OCI-M1 (cell line): Measurements from ENCODE around the gene NCS1.
A peak's percentile ranks its signal among the peaks of the same experiment; 100 is the strongest.

Experiments used
- DNase-seq: peaks from one replicate; lab custom pipeline; 2025; lab: John Stamatoyannopoulos, UW

Gene NCS1

GRCh38 chr9:130177898-130178805, 5.9 kb downstream of the NCS1 start:
- DNase-seq, result no peak

DNA sequence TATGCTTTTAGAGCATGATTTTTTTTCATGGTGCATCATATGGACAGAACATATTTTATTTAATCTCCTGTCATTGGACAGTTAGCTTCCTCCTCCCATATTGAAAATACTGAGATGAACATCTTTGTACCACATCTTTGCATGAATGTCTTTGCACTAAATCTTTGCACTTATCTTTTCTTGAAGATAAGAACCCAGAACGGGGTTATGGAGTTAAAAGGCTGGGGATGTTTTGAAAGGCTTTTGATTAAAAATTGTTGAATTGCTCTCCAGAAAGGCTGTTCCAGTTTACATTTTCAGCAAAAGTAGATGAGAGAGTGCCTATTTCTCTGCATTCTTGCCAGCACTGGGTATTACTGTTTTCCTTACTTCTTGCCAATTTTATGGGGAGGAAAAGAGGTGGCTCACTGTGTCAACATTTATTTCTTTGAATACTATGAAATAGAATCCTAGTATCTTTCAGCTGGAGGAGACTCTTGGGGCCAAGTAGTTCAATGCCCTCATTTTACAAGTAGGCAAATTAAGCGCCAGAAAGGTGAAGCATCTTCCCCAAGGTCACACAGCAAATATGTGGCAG, 7.2 kb downstream of the NCS1 start:
- DNase-seq, result no peak

GRCh38 chr9:130180516-130180915, 8.3 kb downstream of the NCS1 start:
- DNase-seq, result no peak

DNA sequence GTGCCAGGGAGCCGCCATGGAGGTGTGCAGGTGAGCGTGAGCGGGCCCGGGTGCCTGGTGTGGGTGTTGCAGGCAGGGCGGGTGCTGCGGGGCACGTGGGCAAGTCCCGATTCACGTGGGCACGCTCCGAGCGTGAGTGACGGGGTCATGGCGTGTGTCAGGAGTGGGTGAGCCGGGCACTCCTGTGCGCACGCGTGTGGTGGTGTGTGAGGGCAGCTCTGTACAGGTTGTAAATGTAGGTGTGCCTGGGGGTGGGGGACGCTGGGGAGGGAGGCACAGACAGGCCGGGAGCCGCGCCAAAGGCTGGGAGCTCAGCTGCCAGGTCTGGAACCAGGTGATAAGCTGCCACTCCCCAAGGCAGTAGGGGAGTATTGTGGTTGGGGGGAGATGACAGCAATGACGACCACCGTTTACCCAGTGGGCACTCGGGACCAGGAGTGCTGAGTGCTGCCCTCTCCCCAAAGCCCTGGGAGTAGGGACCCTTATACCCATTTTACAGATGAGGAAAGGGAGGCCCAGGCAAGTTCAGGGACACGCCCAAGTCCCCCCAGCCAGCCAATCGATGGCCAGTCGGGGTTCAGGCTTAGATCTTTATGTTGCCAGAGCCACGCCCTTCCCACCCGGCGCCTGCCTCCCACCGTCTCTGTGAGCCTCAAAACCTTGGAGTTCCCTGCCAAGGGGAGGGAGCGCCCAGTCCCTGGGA, 9.6 kb downstream of the NCS1 start:
- no peak for DNase-seq

- DNase-seq, result no peak
Measured at GRCh38 chr9:130182381-130182909, 10.2 kb downstream of the NCS1 start.

DNA sequence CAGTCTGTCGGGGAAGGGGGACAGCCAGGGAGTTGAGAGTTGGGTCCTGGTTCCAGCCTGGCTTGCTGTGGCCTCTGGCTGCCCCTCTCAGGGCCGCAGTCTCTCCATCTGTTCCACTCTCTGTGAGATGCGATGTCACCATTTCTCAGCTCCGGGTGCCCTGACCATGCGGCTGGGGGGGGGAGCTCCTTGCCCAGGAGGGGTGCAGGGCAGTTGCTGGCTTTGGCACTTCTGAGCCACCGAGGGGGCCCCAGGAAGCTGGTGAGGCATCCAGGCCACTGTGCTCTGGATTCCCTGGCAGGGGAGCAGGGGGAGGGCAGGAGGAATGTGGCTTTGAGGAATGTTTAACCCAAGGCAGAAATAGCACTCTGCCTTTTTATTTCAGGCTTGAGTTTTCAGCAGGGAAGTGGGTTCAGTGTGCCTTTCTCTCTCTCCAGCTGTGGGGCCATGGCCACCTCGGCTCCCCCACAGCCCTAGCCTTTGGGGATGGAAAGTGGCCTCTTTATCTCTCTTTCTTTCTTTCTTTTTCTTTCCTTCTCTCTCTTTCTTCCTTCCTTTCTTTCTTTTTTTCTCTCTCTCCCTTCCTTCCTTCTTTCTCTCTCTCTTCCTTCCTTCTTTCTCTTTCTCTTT, 11.0 kb downstream of the NCS1 start:
- no peak for DNase-seq

GRCh38 chr9:130185017-130185416, 12.8 kb downstream of the NCS1 start:
- no peak for DNase-seq

- no peak for DNase-seq
Measured at GRCh38 chr9:130185490-130186031, 13.4 kb downstream of the NCS1 start.

GRCh38 chr9:130186051-130186450, 13.8 kb downstream of the NCS1 start:
- no peak for DNase-seq

DNA sequence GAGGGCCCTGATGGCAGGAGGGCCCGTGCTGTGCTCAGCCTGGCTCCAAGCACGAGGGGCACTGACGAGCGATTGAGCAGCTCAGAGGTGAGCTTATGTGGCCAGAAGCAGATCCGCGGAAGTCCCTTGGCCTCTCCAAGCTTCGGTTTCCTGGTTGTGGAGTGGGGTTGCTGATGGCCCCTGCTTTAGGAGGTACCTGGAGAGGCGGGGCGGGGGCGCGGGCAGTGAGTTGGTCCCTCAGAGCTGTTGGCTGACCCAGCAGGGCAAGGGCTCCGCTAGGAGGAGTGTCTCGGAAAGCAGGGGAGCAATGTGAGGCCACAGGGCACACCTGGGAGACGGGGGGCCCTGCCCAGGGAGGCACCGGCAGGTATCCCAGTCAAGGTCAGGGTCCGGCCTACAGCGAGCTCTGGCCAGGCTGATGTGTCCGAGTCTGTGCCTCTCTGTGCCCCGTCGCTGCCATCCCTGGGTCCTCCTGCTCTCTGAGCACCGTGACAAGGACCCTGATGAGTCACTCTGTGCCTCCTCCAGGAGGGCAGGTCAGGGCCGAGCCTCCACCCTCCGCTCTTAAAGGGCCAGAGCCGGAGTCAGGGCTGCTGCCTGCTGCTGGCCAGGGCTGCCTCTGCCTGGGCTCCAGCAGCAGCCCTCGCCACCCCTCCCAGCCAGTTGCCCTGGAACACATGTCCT, 14.8 kb downstream of the NCS1 start:
- DNase-seq, result peak; percentile 69

- no peak for DNase-seq
Measured at GRCh38 chr9:130187523-130187846, 15.3 kb downstream of the NCS1 start.

- DNase-seq, result no peak
Measured at GRCh38 chr9:130188860-130189481, 16.8 kb downstream of the NCS1 start.

- no peak for DNase-seq
Measured at GRCh38 chr9:130189840-130190239, 17.6 kb downstream of the NCS1 start.

- no peak for DNase-seq
Measured at GRCh38 chr9:130191068-130191748, 19.0 kb downstream of the NCS1 start.

- DNase-seq, result no peak
Measured at GRCh38 chr9:130191749-130192120, 19.5 kb downstream of the NCS1 start.

DNA sequence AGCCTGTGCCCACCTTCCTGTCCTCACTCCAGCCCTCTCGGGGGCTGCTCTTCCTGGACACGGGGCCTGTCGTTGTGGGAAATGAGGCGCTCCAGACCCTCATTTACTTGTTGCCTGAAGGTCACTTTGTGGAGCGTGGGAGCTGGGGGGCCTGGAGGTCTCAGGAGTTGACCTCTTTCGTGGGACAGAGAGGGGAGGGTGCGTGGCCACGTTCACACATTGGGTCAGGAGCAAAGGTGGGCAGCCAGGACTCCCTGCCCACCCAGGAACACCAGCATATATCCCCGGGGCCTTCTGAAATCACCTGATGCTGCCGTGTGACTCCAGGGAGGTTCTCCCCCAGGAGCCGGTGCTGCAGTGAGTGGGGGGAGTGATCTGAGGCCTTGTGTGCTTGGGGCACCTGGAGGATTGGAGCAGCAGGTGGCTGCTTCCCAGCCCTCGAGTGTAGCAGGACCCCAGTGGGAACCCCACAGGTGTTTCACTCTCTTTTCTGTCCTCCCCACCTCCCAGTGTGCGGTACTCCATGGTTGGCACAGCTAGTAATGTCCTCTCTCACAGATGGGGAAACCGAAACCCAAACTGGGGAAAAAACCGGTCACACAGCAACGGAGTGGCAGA, 20.3 kb downstream of the NCS1 start:
- DNase-seq, result no peak

DNA sequence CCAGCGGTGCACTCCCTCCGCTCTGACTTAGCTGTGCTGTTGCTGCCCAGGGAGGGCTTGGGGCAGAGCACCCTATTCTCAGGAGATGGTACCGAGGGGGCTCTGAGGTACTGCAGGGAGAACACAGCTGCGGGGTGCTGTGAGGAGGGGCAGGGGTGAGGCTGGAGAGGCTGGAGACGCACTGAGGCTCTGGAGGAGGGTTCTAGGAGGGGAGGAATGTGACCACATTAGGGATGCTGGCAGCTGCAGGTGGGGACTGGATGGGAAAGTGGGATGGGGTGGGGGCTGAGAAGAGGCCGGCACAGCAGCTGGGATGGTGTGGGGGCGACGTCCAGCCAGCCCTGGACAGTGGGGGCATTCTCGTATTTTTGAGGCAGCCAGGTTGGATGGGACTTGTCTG, 20.9 kb downstream of the NCS1 start:
- no peak for DNase-seq

DNA sequence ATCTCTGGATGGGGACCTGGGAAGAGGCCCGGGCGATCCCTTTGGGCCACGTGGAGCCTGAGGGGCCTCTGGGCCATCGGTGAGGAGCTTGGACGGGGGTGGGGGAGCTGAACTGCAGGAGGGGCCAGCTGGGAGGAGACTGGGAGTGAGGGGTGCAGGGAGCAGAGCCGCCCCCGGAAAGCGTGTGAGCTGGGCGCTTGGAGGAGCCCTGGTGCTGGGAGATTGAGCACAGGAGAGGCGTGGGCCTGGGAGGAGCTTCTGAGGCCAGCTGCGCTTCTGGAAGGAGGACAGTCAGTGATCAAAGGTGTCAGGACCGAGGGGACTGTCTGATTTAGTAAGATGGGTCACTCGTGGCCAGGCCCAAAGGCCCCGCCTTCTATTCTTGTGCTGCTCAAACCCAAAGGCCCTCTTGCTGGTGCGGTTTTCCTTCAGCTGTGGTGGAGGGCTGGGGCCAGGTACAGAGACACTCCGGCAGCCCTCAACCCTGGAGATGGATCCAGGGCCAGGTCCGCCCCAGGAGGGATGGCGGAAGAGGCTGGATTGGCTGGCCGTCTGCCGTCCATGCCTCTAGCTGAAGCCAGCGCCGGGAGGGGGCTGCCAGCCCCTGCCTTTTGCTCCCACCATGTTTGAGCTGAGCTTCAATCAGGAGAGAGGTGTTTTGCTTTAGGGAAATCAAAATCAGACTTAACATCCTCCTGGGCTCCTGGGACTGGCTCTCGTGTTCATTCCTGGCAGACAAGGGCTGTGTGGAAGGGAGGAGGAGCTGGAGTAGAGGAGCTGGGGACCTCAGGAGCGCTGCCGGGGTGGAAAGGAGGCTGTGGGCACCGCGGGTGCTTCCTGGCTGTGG, 21.6 kb downstream of the NCS1 start:
- no peak for DNase-seq

GRCh38 chr9:130194378-130194932, 22.3 kb downstream of the NCS1 start:
- DNase-seq, result no peak
